D721Med (cell line): Measurements from ENCODE around the gene ZNF474.

ENCODE experiments used
- DNase-seq: peaks from one replicate; pipeline ENCODE4 v3.0.0; 2011; ENCODE audit warnings: low spot score; ENCODE audit not compliant: insufficient read length
- FAIRE-seq: peaks from 2 replicates; lab custom pipeline; 2011; peaks lifted over from hg19 to GRCh38; lab: Jason Lieb, UNC
- TF ChIP-seq, protein P1 (sequence below): IDR thresholded peaks from 2 replicates; pipeline ENCODE4 v1.5.1; 2012; ENCODE audit warnings: mild to moderate bottlenecking, control low read depth; ENCODE audit not compliant: insufficient read depth; ENCODE audit errors: missing control alignments

ZNF474 gene

GRCh38 chr5:122105909-122106308, 23.4 kb upstream of the ZNF474 start:
- peak; percentile 86 for FAIRE-seq
- DNase-seq, result no peak
- TF ChIP-seq, protein P1, sequence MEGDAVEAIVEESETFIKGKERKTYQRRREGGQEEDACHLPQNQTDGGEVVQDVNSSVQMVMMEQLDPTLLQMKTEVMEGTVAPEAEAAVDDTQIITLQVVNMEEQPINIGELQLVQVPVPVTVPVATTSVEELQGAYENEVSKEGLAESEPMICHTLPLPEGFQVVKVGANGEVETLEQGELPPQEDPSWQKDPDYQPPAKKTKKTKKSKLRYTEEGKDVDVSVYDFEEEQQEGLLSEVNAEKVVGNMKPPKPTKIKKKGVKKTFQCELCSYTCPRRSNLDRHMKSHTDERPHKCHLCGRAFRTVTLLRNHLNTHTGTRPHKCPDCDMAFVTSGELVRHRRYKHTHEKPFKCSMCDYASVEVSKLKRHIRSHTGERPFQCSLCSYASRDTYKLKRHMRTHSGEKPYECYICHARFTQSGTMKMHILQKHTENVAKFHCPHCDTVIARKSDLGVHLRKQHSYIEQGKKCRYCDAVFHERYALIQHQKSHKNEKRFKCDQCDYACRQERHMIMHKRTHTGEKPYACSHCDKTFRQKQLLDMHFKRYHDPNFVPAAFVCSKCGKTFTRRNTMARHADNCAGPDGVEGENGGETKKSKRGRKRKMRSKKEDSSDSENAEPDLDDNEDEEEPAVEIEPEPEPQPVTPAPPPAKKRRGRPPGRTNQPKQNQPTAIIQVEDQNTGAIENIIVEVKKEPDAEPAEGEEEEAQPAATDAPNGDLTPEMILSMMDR, result no peak

- TF ChIP-seq, protein P1, result no peak
- no peak for DNase-seq
- no peak for FAIRE-seq
Observed at GRCh38 chr5:122107016-122107415, 22.3 kb upstream of the ZNF474 start.

DNA sequence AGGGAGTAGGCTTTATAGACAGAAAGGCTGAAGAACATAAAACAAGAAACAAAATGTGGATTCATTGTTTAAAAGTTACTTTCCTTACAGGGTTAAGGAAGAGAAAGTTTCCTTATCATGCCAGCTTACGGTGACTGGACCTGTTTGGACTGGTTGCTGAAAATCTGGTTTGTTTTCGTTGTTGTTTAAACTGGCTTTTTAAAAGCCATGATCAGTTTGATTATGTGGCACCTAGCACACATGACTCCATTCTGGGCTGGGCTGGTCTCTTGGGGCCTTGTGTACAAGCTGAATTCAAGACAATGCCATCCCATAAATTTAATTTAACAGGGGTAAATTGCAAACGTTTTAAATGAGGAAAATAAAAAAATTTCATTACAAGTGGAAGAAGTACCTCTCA, 18.4 kb upstream of the ZNF474 start:
- DNase-seq (no peak), FAIRE-seq (no peak)
- TF ChIP-seq, protein P1, result no peak

DNA sequence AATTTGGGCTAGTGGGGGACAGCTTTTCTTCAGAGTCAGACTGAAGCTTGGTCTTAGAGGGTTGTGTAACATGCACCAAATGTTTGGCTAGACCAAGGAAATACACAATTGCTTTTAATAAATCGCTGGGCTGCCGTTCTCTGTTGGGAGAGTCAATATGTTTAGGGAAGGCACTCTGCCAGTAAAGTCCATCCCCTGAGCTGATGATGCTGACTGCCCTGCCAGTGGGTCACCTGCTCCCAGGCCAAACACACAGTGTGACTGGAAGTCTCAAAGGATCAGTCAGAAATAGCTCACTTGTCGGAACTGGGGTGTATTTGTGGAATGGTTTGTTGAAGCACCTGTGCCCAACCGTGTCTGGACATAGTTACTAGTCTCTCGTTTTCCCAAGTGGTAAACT, 17.9 kb upstream of the ZNF474 start:
- no peak for FAIRE-seq
- TF ChIP-seq, protein P1, result no peak

DNA sequence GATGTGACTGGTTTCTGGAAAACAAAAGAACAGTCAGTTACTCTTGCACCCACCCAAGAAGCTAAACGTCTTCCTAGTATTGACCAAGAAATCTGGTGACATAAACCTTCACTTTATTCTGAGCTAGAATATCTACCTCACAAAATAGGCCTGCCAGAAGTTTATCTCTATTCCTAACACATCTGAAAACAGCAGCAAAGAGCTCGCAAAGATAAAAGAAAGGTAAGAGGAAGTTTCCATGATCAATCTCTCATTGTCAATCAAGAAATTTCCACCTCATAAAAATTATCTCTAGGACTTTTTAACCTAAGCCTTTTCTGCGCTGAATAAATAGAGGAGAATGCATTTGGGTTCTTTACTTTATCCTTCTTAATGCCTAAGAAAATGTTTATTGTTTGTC, 17.3 kb upstream of the ZNF474 start:
- no peak for FAIRE-seq
- DNase-seq, result no peak
- TF ChIP-seq, protein P1, result no peak

More for the DNA sequence above, 17.9 kb upstream of the ZNF474 start:
- no peak for DNase-seq

GRCh38 chr5:122112733-122113558, 16.4 kb upstream of the ZNF474 start:
- DNase-seq (no peak), FAIRE-seq (no peak)
- TF ChIP-seq, protein P1, result no peak

- FAIRE-seq, result no peak
- no peak for DNase-seq
- TF ChIP-seq, protein P1, result no peak
Observed at GRCh38 chr5:122114501-122114900, 14.8 kb upstream of the ZNF474 start.
